C4-2B (cell line): ENCODE measurements around the gene TRPC4AP.

Source experiments
- CTCF ChIP-seq: fragments of 450-650 bp; conservative IDR thresholded peaks from 2 replicates; pipeline ENCODE4 v1.5.1; 2017; ENCODE audit warnings: mild to moderate bottlenecking
- ZFX ChIP-seq: fragments of 450-650 bp; IDR thresholded peaks from 2 replicates; pipeline ENCODE4 v1.6.1; 2017

- TF ChIP-seq ZFX, result no peak
- TF ChIP-seq CTCF, result no peak
Measured at GRCh38 chr20:35030136-35030535, 62.5 kb downstream of the TRPC4AP start.
